ENCODE results near the gene GPATCH3. TPM values are rescaled to one million over a fixed set of nuclear protein-coding genes. Genes with fewer than 3 reads are reported as not detected.

Gene GPATCH3
- total RNA-seq, 4 donors from 2014 or later, result 8.6 to 12.5 (median 11.6) TPM

DNA sequence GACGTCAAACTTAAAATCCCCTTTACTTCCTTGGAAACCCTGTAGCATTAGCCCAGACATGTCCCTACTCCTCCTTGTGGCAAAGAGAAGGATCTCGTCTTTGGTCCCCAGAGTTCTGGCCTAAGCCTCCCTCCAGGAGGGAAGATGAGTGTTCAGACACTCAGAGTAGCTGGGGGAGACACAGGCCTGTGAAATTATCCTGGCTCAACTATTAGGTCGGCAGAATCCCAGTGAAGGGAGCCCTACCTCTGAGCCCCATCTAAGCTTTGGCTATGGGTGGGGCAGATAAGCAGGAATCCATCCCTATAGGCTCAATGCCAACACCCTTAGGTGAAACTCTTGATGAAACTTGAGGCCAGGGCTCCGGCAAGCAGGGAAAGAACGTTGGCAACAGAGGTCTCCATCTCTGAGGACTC is 39.0 kb downstream of the GPATCH3 start:
- 68 to 80% methylated on average over 5 of the region's 5 CpGs for WGBS, 2 donors
- no peaks in the 10 kb centered on the region for H3K9me3 ChIP-seq
- peaks cover 3 to 19% of the 10 kb centered on the region in 2 donors for H3K4me1 ChIP-seq
- peaks cover 0 to 4% of the 10 kb centered on the region in 2 donors for H3K36me3 ChIP-seq
- intact Hi-C loops (cut with DNase I), result loop anchor here (10.0 kb wide), 1 partner anchor 56 kb away; no protein-coding TSS in a partner anchor
- DNase-seq, result no peak
- H3K27ac ChIP-seq, result no peak overlapping the region
- TF ChIP-seq POLR2A (IDR thresholded peaks at IDR 0.05), result no peak
- TF ChIP-seq, protein P1, sequence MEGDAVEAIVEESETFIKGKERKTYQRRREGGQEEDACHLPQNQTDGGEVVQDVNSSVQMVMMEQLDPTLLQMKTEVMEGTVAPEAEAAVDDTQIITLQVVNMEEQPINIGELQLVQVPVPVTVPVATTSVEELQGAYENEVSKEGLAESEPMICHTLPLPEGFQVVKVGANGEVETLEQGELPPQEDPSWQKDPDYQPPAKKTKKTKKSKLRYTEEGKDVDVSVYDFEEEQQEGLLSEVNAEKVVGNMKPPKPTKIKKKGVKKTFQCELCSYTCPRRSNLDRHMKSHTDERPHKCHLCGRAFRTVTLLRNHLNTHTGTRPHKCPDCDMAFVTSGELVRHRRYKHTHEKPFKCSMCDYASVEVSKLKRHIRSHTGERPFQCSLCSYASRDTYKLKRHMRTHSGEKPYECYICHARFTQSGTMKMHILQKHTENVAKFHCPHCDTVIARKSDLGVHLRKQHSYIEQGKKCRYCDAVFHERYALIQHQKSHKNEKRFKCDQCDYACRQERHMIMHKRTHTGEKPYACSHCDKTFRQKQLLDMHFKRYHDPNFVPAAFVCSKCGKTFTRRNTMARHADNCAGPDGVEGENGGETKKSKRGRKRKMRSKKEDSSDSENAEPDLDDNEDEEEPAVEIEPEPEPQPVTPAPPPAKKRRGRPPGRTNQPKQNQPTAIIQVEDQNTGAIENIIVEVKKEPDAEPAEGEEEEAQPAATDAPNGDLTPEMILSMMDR (IDR thresholded peaks at IDR 0.05), result no peak
- H3K27me3 ChIP-seq, result no peaks in the 10 kb centered on the region
- H3K4me3 ChIP-seq (replicated peaks in 1 of 3), result no peak overlapping the region

DNA sequence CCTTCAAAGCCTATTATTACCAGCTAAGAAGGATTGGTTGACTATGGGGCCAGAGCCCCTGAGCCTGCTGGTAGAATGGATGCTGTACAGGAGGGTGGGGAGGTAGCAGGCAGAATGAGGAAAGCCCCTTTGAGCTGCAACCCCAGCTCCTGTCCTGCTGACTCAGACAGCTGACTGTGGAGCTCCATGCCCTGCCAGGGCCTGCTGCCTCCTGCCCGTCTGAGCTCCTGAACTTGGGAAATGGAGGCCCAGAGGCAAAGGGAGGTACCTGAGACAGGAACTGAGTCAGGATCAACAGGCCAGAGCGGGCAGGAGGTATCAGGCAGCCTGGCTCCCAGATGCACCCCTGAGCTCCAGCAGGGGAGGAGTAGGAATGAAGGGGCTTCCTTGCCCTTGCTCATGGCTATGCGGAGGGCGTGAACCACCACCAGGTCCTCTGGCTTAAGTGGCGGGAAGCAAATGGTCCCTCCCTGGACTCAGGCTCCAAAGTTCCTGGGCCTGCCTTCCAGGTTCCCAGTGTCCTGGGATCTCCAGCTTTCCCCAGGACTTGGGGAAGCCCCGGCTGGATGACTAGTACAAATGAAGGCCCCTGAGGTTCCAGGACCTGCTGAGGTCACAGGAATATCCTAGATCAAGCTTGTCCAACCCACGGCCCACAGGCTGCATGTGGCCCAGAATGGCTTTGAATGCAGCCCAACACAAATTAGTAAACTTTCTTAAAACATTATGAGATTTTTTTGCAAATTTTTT is 41.2 kb downstream of the GPATCH3 start:
- TF ChIP-seq, protein P1 (IDR thresholded peaks at IDR 0.05), result no peak
- no peak for TF ChIP-seq POLR2A (IDR thresholded peaks at IDR 0.05)
- WGBS, 2 donors, result 86 to 88% methylated on average over 6 to 7 of the region's 7 CpGs
- intact Hi-C loops (cut with DNase I), result no loop called here
- Histone ChIP-seq H3K27ac (no peak overlapping the region), H3K36me3 (peaks cover 17 to 23% of the 10 kb centered on the region in 2 donors), H3K27me3 (no peaks in the 10 kb centered on the region), H3K4me3 (replicated peaks in 1 of 3) (no peak overlapping the region), H3K4me1 (peaks cover 0 to 5% of the 10 kb centered on the region in 2 donors), H3K9me3 (no peaks in the 10 kb centered on the region)
- no peak for DNase-seq

DNA sequence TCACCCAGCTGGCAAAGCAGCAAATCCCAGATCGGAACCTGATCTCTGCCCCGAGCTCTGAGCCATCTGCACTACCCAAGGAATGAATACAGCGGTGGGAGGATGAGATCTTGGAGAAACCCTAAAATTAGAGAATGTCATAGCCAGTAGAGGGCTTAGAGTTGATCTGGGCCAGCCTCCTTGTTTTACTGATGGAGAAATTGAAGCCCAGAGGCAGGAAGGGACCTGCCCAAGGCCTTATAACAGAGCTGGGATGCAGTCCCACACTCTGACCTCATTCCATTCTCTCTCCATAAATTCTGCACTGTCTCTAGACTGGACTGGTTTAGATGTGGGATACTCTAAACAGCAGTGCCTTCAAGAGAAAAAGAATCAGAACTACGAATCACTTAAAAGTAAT is 42.1 kb downstream of the GPATCH3 start:
- TF ChIP-seq, protein P1 (IDR thresholded peaks at IDR 0.05), result no peak
- TF ChIP-seq POLR2A (IDR thresholded peaks at IDR 0.05), result no peak
- Histone ChIP-seq H3K4me1 (no peaks in the 10 kb centered on the region), H3K4me3 (replicated peaks in 1 of 3) (no peak overlapping the region), H3K36me3 (peaks cover 24 to 28% of the 10 kb centered on the region in 2 donors), H3K27me3 (no peaks in the 10 kb centered on the region), H3K27ac (no peak overlapping the region), H3K9me3 (no peaks in the 10 kb centered on the region)
- intact Hi-C loops (cut with DNase I), result no loop called here
- WGBS, 2 donors, result 81 to 98% methylated on average over 4 of the region's 4 CpGs
- DNase-seq, result no peak

DNA sequence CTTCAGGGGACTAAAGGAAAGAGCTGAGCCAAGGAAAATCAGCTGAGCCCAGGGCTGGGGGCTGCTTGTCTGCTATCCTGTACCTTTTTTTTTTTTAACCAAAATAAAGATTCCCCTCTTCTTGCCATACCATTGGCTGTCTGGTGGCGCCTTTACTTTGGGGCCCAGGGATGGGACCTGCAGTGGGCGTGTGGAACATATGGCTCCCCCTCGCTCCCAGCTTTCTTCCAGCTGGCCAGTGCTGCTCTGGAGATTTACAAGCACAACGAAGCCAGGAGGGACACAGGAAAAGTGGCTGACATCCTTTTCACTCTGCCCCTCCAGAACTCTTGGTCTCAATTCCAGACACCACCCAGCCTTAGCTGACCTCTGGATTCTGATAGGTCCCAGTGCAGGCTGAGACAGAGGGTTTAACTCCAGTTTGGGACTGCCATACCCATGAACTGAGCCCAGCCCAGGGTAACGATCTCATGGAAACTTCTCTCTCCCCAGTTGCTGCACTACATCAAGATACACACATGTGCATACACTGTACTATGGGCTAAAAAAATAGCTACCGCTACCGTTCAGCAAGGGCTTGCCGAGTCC is 42.7 kb downstream of the GPATCH3 start:
- DNase-seq, result no peak
- Histone ChIP-seq H3K27me3 (no peaks in the 10 kb centered on the region), H3K4me3 (replicated peaks in 1 of 3) (no peak overlapping the region), H3K36me3 (peaks cover 28 to 30% of the 10 kb centered on the region in 2 donors), H3K9me3 (no peaks in the 10 kb centered on the region), H3K4me1 (no peaks in the 10 kb centered on the region), H3K27ac (no peak overlapping the region)
- intact Hi-C loops (cut with DNase I), result no loop called here
- 78 to 91% methylated on average over 8 of the region's 8 CpGs for WGBS, 2 donors
- no peak for TF ChIP-seq POLR2A (IDR thresholded peaks at IDR 0.05)
- TF ChIP-seq, protein P1 (IDR thresholded peaks at IDR 0.05), result no peak

Measured in thyroid gland (tissue), 4 donors.